PC-3 (cell line): Measurements from ENCODE around the gene KIFC1.
A peak's percentile ranks its signal among the peaks of the same experiment; 100 is the strongest.

Experiments
- EZH2 ChIP-seq: fragments of 300-600 bp; sonication (generic); IDR thresholded peaks from one replicate; pipeline ENCODE4 v1.6.1; 2017; ENCODE audit warnings: antibody characterized with exemption, mild to moderate bottlenecking, low read length; ENCODE audit not compliant: unreplicated experiment
- EZH2phosphoT487 ChIP-seq: fragments of 300-600 bp; sonication (generic); IDR thresholded peaks from 2 replicates; pipeline ENCODE4 v1.6.1; 2018; ENCODE audit warnings: mild to moderate bottlenecking, antibody characterized with exemption, low read length, borderline replicate concordance
- TF ChIP-seq, protein P1 (sequence below): fragments of 300-600 bp; sonication (generic); conservative IDR thresholded peaks from 2 replicates; pipeline ENCODE4 v1.5.1; 2017; ENCODE audit warnings: antibody characterized with exemption, low read depth, mild to moderate bottlenecking, low read length

- TF ChIP-seq, protein P1, sequence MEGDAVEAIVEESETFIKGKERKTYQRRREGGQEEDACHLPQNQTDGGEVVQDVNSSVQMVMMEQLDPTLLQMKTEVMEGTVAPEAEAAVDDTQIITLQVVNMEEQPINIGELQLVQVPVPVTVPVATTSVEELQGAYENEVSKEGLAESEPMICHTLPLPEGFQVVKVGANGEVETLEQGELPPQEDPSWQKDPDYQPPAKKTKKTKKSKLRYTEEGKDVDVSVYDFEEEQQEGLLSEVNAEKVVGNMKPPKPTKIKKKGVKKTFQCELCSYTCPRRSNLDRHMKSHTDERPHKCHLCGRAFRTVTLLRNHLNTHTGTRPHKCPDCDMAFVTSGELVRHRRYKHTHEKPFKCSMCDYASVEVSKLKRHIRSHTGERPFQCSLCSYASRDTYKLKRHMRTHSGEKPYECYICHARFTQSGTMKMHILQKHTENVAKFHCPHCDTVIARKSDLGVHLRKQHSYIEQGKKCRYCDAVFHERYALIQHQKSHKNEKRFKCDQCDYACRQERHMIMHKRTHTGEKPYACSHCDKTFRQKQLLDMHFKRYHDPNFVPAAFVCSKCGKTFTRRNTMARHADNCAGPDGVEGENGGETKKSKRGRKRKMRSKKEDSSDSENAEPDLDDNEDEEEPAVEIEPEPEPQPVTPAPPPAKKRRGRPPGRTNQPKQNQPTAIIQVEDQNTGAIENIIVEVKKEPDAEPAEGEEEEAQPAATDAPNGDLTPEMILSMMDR = peak; percentile 64
- TF ChIP-seq EZH2phosphoT487 (no peak), EZH2 (no peak)
These were observed 7.0 kb upstream of the KIFC1 start for GRCh38 chr6:33384581-33385020.
